WTC11 (cell line): ENCODE results near the gene LAMC1.

Experiments
- ATF3 ChIP-seq: sonication (generic); formaldehyde crosslinking; conservative IDR thresholded peaks from 2 replicates; pipeline ENCODE4 v1.8.1; 2022; ENCODE audit warnings: mild to moderate bottlenecking, missing genetic modification reagents
- CTCF ChIP-seq: fragments of 200-600 bp; IDR thresholded peaks from 2 replicates; pipeline ENCODE4 v1.8.0; 2022; ENCODE audit warnings: antibody characterized with exemption
- FOXJ3 ChIP-seq: sonication (generic); formaldehyde crosslinking; IDR thresholded peaks from 2 replicates; pipeline ENCODE4 v1.9.0; 2021; ENCODE audit warnings: missing genetic modification reagents, mild to moderate bottlenecking, borderline replicate concordance
- HMGXB4 ChIP-seq: sonication (generic); formaldehyde crosslinking; IDR thresholded peaks from 2 replicates; pipeline ENCODE4 v1.8.1; 2023; ENCODE audit warnings: mild to moderate bottlenecking, moderate library complexity, missing genetic modification reagents
- NFE2L1 ChIP-seq: sonication (generic); formaldehyde crosslinking; IDR thresholded peaks from 2 replicates; pipeline ENCODE4 v1.8.1; 2023; ENCODE audit warnings: missing genetic modification reagents
- NR3C1 ChIP-seq: sonication (generic); formaldehyde crosslinking; conservative IDR thresholded peaks from 2 replicates; pipeline ENCODE4 v1.8.1; 2023; ENCODE audit warnings: low read depth, mild to moderate bottlenecking, missing genetic modification reagents
- PREB ChIP-seq: sonication (generic); formaldehyde crosslinking; IDR thresholded peaks from 2 replicates; pipeline ENCODE4 v1.8.1; 2022; ENCODE audit warnings: mild to moderate bottlenecking, missing genetic modification reagents, moderate library complexity, borderline replicate concordance
- TCF7 ChIP-seq: sonication (generic); formaldehyde crosslinking; IDR thresholded peaks from 2 replicates; pipeline ENCODE4 v1.8.0; 2022; ENCODE audit warnings: mild to moderate bottlenecking, low read depth, missing genetic modification reagents, moderate library complexity
- ZNF121 ChIP-seq: sonication (generic); formaldehyde crosslinking; IDR thresholded peaks from 2 replicates; pipeline ENCODE4 v1.8.0; 2023; ENCODE audit warnings: missing genetic modification reagents
- ZNF512 ChIP-seq: sonication (generic); formaldehyde crosslinking; IDR thresholded peaks from 2 replicates; pipeline ENCODE4 v1.8.1; 2022; ENCODE audit warnings: missing genetic modification reagents, borderline replicate concordance

GRCh38 chr1:183044893-183045649 lies 21.9 kb downstream of the LAMC1 start:
- TF ChIP-seq PREB (no peak), TCF7 (no peak), CTCF (no peak), HMGXB4 (CRISPR knock-in tag) (no peak), ZNF512 (CRISPR knock-in tag) (no peak), ATF3 (no peak), ZNF121 (CRISPR knock-in tag) (no peak), FOXJ3 (no peak), NR3C1 (CRISPR knock-in tag) (no peak), NFE2L1 (CRISPR knock-in tag) (no peak)
